Stimulated activated memory B cell treated with anti-CD40 and anti-IgM and Interleukin-4, amounts not matched to agents 10 μg/mL and 1 μg/mL and 100 μg/mL, for 72 hours (primary cell): Measurements from ENCODE around the gene MRPS27.

Experiments
- ATAC-seq: fragments of 150-1000 bp; cut with Tn5 transposase; 2 replicates; pipeline ENCODE4 v1.10.0; 2021
- H3K27ac Mint-ChIP-seq: one replicate; pipeline ENCODE4 v1.8.0; 2022; ENCODE audit warnings: mild to moderate bottlenecking, mixed read lengths
- H3K27me3 Mint-ChIP-seq: one replicate; pipeline ENCODE4 v1.8.0; 2022; ENCODE audit warnings: mixed read lengths
- H3K36me3 Mint-ChIP-seq: one replicate; pipeline ENCODE4 v1.8.0; 2022; ENCODE audit warnings: mixed read lengths
- H3K4me1 Mint-ChIP-seq: one replicate; pipeline ENCODE4 v1.8.0; 2022; ENCODE audit warnings: mixed read lengths
- H3K4me3 Mint-ChIP-seq: one replicate; pipeline ENCODE4 v1.8.0; 2022; ENCODE audit warnings: mild to moderate bottlenecking, moderate library complexity, mixed read lengths
- H3K9me3 Mint-ChIP-seq: one replicate; pipeline ENCODE4 v1.8.0; 2022; ENCODE audit warnings: mixed read lengths

The MRPS27 gene

DNA sequence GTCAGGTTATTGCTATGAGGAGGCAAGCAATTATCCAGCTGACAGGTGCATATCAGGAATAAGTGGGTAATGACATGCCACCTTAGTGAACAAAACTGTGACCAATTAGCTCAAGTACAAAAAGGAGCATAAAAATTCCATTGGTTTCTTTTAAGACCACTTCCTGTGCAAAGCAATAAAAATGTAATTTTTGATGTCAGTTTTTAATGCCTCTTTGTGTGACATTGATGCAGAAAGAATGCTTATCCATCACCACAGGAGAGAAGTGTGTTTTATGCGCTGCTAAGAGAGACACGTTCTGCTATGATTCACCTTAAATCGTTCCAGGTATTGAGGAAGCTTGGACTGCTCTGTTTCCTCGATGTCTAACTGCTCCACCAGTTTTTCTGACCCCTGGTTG, 96.7 kb downstream of the MRPS27 start:
- no peaks in the 10 kb centered on the region for H3K27me3 Mint-ChIP-seq
- no peak overlapping the region for H3K27ac Mint-ChIP-seq
- H3K36me3 Mint-ChIP-seq = peaks cover 86% of the 10 kb centered on the region
- H3K4me3 Mint-ChIP-seq = no peak overlapping the region
- no peaks in the 10 kb centered on the region for H3K4me1 Mint-ChIP-seq
- H3K9me3 Mint-ChIP-seq = no peaks in the 10 kb centered on the region
- ATAC-seq = no peak

DNA sequence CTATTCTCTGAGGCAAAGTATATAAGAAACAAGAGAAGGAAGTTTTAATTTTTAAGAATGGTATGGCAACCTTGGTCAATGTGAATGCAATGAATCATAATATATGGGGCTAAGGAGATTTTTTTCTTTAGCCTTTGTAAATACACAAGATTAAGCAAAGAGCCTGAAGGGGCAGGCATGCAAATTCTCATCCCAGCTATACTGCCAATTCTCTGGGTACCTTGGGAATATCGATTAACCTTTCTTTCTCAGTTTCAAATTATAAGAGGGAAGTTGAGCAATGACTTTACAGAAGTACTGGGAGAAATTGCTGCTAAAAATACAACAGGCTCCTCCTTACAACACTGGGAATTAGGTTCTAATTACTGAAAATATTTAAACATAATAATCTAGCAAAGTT, 97.5 kb downstream of the MRPS27 start:
- peaks cover 89% of the 10 kb centered on the region for H3K36me3 Mint-ChIP-seq
- H3K4me3 Mint-ChIP-seq = no peak overlapping the region
- no peak for ATAC-seq

DNA sequence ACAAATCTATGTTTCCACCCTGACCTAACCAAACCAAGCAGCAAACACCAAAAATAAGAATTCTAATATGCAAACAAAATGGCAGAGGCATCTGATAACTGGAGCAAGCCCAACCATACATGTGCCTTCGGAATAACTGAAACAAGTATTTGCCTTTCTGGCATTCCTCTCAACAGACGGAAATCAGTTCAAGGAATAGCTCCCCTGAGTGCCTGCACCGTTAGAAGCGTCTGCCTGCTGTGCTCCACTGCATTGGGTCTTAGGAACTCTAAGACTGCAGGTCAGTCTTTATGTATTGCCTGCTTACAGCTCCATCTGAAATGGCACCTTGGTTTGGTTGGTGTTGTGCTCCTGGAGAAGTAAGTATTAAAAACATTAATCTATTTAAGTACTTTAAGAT, 98.5 kb downstream of the MRPS27 start:
- Mint-ChIP-seq H3K4me3 (no peak overlapping the region), H3K36me3 (peaks cover 86% of the 10 kb centered on the region), H3K4me1 (no peaks in the 10 kb centered on the region), H3K9me3 (no peaks in the 10 kb centered on the region), H3K27ac (no peak overlapping the region), H3K27me3 (no peaks in the 10 kb centered on the region)
- no peak for ATAC-seq

More for the DNA sequence above, 97.5 kb downstream of the MRPS27 start:
- Mint-ChIP-seq H3K27me3 (no peaks in the 10 kb centered on the region), H3K27ac (no peak overlapping the region), H3K9me3 (no peaks in the 10 kb centered on the region), H3K4me1 (no peaks in the 10 kb centered on the region)

DNA sequence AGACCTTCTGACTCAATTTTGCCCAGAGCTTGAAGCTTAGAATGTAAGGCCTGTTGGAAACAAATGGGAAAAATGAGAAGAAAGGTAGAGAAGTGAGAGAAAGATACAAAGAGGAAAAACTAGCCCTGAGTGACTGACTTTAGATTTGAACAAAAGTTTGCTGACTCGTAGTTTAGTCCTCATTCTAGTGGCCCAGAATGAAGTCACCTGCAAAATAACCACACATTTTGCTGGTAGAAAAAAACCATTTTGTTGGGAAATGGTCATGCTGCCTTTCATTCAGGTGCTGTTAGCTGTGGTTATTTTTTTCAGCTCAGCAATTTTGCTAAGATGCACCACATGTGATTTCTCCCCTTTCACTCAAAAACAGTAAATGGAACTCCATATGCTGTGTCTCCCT, 98.9 kb downstream of the MRPS27 start:
- Mint-ChIP-seq H3K4me3 (no peak overlapping the region), H3K9me3 (no peaks in the 10 kb centered on the region), H3K27ac (no peak overlapping the region), H3K27me3 (no peaks in the 10 kb centered on the region), H3K4me1 (no peaks in the 10 kb centered on the region), H3K36me3 (peaks cover 82% of the 10 kb centered on the region)
- ATAC-seq = no peak

DNA sequence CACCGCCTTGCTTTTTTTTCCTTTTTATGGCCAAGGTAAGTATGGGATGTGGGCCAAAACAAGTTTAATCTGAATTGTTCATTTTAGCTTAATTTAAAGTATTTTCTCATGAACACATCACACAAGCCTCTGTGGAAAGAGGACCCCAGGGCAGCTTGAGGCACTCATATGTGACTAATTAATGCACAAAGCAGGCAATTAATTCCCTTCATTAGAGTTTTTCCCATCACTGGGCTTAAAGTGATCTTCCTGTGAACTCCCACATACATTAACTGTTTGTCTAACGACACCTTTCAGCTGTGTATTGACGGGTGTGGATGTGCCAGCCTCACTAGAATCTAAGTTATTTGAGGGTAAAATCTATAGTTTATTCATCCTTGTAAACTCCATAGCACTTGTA, 103.3 kb downstream of the MRPS27 start:
- no peaks in the 10 kb centered on the region for H3K4me1 Mint-ChIP-seq

DNA sequence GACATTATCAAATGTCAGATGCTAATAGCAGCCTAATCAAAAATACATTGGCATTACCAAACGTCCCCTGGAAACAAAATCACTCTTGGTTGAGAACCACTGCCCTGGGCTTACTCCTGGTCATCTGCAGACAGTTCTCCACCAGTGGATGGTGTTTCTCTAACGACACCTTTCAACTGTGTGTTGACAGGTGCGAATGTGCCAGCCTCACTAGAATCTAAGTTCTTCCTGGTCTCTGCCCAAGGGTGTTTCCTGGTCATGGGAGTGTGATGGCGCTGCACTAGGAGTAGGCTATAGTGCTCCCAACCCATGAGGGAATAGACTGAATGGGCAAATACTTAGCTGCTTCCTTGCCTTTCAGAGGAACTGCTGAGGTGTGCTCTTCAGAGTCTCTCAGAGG, 105.9 kb downstream of the MRPS27 start:
- no peak for ATAC-seq

More for the DNA sequence above, 103.3 kb downstream of the MRPS27 start:
- Mint-ChIP-seq H3K27ac (no peak overlapping the region), H3K27me3 (no peaks in the 10 kb centered on the region), H3K36me3 (peaks cover 50% of the 10 kb centered on the region), H3K9me3 (no peaks in the 10 kb centered on the region), H3K4me3 (no peak overlapping the region)
- ATAC-seq = no peak

DNA sequence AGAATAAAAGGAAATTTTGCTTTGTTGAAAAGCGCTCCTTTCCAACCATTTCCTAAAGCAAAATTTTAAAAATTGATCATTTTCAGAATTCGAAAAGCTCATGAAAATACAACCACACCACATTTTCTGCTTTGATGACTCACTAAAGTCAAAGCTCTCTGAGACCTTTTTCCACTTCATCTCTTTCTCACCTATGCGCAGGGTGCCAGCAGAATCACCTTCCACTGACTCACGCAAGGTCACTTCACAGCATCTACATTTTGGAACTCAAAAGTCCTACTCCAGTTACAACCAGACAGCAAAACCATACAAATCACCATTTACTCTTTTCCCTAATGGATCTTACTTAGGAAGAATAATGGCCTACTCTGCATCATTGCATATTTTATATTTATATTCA, 106.6 kb downstream of the MRPS27 start:
- Mint-ChIP-seq H3K4me1 (no peaks in the 10 kb centered on the region), H3K4me3 (no peak overlapping the region), H3K27ac (no peak overlapping the region), H3K9me3 (no peaks in the 10 kb centered on the region), H3K36me3 (peaks cover 23% of the 10 kb centered on the region), H3K27me3 (no peaks in the 10 kb centered on the region)
- no peak for ATAC-seq

More for the DNA sequence above, 105.9 kb downstream of the MRPS27 start:
- no peak overlapping the region for H3K4me3 Mint-ChIP-seq
- H3K27me3 Mint-ChIP-seq = no peaks in the 10 kb centered on the region
- no peaks in the 10 kb centered on the region for H3K4me1 Mint-ChIP-seq
- H3K27ac Mint-ChIP-seq = no peak overlapping the region
- no peaks in the 10 kb centered on the region for H3K9me3 Mint-ChIP-seq
- H3K36me3 Mint-ChIP-seq = peaks cover 30% of the 10 kb centered on the region

DNA sequence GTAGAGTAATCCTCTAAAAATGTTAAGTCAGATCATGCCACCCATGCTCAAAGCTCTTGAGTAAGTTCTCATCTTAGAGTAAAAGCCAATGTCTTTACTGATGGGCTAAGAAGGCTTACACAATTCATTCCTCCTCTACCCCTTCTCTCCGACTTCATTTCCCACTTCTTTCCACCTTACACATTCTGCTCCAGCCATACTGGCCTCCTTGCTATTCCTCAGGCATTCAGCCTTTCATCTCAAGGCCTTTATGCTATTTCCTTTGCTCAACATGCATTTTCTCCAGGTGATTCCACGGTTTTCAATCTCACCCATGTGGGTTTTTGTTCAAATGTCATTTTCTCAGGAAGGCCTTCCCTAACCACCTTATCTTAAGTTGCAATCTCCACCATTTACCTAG, 107.9 kb downstream of the MRPS27 start:
- Mint-ChIP-seq H3K9me3 (no peaks in the 10 kb centered on the region), H3K27me3 (no peaks in the 10 kb centered on the region), H3K4me3 (no peak overlapping the region), H3K4me1 (no peaks in the 10 kb centered on the region), H3K27ac (no peak overlapping the region), H3K36me3 (peaks cover 17% of the 10 kb centered on the region)
- ATAC-seq = no peak

DNA sequence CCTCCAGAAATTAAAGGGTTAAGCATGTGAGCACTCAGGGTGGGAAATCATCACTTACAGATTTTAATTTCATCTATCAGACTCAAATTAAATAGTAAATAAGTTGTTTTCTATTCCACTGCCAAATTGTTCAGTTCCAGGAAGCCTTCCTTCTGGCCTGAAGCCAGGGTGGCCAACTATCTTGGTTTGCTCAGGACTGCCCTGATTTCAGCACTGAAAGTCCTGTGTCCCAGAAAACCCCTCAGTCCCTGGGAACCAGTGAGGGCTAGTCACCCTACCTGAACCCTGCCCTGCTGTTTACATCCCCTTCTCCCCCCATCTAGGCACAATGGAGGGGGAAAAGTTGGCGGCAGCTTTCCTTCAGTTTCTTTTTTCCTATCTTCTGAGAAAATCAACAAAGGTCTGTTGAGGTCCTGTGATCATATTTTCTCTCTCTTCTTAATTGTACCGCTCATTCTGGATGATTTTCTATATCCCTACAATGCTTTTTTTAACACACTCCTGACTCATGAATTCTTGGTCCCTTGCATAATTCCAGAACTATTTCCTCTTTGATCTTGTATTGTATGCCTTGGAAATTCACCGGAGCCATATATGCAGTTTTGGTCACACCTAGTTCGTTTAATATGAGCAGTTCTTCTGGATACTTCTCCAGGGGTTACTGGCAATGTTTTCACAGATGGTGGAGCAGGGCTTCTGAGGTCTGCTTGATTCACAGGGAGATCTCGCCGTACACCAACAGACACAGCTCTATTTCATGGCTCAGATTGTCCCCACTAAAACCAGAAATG, 109.0 kb downstream of the MRPS27 start:
- Mint-ChIP-seq H3K4me3 (no peak overlapping the region), H3K27ac (no peak overlapping the region), H3K4me1 (no peaks in the 10 kb centered on the region), H3K36me3 (peaks cover 13% of the 10 kb centered on the region), H3K27me3 (no peaks in the 10 kb centered on the region), H3K9me3 (no peaks in the 10 kb centered on the region)
- ATAC-seq = no peak

DNA sequence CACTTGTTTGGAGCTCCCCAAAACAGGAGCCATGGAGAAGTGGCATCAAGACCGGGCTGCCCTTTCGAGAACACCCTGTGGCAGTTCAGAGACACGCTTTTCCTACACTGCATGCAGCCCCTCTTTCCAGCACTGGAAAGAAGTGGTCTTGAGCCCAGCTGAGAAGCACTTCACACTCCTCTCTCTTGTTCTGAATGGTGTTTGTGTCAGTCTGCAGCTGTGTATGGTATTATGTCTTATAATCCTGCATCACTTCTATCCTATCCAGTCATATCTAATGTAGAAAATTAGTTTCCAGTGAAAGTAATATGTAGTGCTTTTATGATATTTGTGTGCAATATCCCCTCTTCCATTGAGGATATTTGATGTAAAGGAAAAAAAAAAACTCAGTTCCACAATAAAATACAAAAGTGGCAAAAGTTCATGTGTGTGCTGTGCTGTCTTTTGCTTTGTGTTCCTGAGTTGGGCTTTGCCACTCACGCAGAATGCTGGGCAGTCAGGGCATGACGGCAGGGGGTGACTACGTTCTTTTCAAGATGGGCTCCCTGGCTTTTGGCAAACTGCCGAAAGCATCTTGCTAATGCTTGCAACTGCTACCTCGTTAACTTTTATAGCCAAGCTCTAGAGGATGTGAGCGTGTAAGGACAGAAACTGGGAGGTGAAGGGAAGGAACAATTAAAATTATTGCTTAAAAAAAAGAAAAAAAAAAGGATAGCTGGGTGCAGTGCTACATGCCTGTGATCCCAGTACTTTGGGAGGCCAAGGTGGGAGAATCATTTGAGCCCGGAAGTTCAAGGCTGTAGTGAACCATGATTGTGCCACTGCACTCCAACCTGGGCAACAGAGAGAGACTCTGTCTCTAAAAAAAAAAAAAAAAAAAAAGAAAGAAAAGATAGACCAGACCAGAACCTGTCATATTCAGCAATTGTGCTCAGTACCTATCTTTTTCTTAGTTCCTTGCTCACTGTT, 110.6 kb downstream of the MRPS27 start:
- Mint-ChIP-seq H3K4me1 (no peaks in the 10 kb centered on the region), H3K4me3 (no peak overlapping the region), H3K27me3 (no peaks in the 10 kb centered on the region), H3K27ac (no peak overlapping the region), H3K9me3 (no peaks in the 10 kb centered on the region), H3K36me3 (peaks cover 13% of the 10 kb centered on the region)
- ATAC-seq = no peak

DNA sequence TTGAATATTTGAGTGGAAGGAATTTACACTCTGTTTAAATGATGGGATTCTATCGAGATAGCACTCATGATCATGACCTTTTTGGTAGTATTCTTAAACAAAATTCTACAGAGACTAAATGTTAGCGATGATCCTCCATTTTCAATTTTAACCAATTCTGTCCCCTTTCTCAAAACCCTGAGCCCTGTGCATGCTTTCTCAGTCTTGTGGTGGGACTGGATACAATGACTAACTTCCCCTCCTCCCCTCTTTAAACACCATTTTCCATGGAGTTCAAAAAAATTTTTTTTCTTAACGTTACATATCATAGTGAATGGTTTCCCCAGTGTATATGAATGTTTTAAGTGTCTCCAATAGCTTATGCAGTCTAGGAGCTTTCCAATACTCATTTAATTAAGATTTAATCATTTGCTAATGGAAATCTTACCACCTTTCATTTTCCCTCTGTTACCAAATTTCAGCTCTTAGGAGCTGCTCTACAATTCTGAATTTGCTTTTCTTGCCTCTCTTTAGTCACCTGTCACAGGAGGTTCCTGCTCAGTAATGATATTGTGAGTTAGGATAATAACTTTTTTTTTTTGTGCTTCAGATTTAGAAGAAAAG, 111.6 kb downstream of the MRPS27 start:
- H3K36me3 Mint-ChIP-seq = peaks cover 13% of the 10 kb centered on the region
- no peak for ATAC-seq
- no peaks in the 10 kb centered on the region for H3K27me3 Mint-ChIP-seq
- no peaks in the 10 kb centered on the region for H3K9me3 Mint-ChIP-seq
- no peak overlapping the region for H3K27ac Mint-ChIP-seq
- H3K4me3 Mint-ChIP-seq = no peak overlapping the region
- no peaks in the 10 kb centered on the region for H3K4me1 Mint-ChIP-seq

DNA sequence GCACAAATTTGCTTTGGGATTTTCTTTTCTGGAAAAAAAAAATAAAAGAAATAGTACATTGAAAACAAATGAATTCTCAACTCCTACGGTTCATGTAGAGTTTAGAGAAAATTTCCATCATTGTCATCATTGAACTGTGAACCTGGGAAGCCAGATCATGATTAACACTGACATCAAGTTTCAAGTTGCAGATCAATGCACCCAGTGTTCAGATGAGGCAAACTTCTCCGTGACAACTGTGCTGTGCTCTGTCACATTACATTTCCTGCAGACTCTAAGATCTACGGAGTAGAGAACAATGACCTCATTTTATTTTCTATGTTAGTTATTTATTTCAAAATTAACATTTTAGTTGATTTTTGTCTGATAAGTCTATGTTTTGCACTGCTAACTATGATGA, 113.0 kb downstream of the MRPS27 start:
- no peak for ATAC-seq
- Mint-ChIP-seq H3K27me3 (no peaks in the 10 kb centered on the region), H3K4me3 (no peak overlapping the region), H3K27ac (no peak overlapping the region), H3K4me1 (no peaks in the 10 kb centered on the region), H3K9me3 (no peaks in the 10 kb centered on the region), H3K36me3 (peaks cover 11% of the 10 kb centered on the region)

DNA sequence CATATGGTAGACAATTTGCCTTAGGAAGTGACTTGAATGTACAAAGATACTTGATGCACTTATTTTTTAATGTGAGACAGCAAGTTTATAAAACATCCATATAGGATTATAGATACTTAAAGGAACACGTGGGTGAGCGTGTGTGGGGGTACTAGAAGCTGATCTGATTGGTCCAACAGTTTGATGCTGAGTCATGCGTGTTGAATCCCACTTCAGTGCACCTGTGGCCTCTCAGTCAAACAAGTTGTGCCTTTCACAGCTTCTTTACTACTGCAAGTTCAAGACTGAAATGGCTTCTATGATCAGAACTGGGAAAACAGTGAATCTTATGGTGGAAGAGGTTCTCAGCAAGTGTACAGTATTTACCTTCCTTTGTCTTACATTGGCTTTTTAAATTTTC, 113.9 kb downstream of the MRPS27 start:
- no peak for ATAC-seq
- Mint-ChIP-seq H3K9me3 (no peaks in the 10 kb centered on the region), H3K4me3 (no peak overlapping the region), H3K27me3 (no peaks in the 10 kb centered on the region), H3K27ac (no peak overlapping the region), H3K4me1 (no peaks in the 10 kb centered on the region), H3K36me3 (peaks cover 7% of the 10 kb centered on the region)

DNA sequence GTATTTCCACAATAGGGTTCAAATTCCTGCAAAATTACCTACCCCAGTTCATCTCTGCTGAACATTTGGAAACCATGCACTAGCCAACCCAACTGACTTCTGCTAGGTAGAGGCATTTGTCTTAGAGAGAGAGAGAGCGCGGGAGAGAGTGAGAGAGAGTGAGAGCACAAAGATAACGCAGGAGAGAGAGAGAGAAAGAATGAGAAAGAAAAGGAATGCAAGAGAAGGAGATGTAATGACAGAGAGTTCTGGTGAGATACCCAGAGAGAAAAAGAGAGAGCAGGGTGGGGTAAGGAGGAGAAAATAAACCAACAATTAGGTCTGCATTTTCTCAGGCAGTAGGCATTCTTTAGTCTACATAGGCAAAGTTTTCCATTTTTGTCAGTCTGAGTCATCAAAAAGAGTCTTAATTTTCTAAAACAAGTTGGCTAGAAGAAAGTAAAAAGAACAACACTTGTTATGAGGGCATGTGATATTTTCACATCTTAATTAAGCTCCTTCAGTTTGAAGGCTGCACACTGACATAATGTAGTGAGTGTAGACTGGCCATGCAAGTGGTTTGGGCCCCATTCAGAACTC, 114.5 kb downstream of the MRPS27 start:
- ATAC-seq = no peak
- Mint-ChIP-seq H3K27ac (no peak overlapping the region), H3K36me3 (peaks cover 7% of the 10 kb centered on the region), H3K27me3 (no peaks in the 10 kb centered on the region), H3K9me3 (no peaks in the 10 kb centered on the region), H3K4me3 (no peak overlapping the region), H3K4me1 (no peaks in the 10 kb centered on the region)

DNA sequence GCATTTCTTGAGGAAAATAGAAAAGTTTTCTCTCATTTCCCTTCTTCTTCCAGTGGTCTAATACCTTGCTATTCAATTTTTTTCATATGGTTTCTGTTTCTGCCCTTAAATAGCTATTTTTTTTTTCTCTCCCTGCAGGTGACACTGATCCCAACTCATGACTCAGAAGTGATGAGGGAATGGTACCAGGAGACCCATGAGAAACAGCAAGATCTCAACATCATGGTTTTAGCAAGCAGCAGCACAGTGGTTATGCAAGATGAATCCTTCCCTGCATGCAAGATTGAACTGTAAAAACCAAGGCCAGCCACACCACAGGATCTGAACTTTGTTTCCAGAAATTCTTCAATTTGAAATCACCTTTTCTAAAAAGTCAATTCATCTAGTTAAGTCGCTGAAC, 115.1 kb downstream of the MRPS27 start:
- no peaks in the 10 kb centered on the region for H3K4me1 Mint-ChIP-seq
- ATAC-seq = no peak
- no peak overlapping the region for H3K27ac Mint-ChIP-seq
- H3K27me3 Mint-ChIP-seq = no peaks in the 10 kb centered on the region
- no peak overlapping the region for H3K4me3 Mint-ChIP-seq
- peaks cover 7% of the 10 kb centered on the region for H3K36me3 Mint-ChIP-seq
- H3K9me3 Mint-ChIP-seq = no peaks in the 10 kb centered on the region
